ENCODE measurements around the gene ARFGEF2.
"Not testable (repeated sequence)": the region's sequence is repeated elsewhere in the genome, so short reads cannot be mapped to it uniquely, and the experiment has no call there.

ARFGEF2 gene

DNA sequence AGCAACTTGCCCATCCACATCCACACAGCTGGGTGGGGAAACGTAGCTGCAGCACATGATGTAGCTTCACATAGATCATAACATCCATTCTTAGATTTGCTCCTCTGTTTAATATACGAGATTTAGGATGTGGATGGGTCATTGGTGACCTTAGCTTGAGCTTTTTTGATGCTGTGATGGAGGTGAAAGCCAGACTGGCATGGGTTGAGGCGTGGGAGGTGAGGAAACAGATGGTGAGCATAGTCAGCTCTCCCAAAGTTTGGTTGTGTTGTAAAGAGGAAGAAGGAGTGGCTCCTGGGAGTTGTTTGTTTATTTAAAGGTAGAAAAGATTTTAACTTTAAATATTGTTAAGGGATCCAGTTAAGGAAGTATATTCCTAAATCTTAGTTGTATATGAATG, 5.3 kb downstream of the ARFGEF2 start:
- Histone ChIP-seq H3K4me3 (ENCODE audit: low read length in 2 of 2) (peak overlapping the region in 1 of 2 donors; percentile 9), H3K36me3 (ENCODE audit: control insufficient read depth in 2 of 2, insufficient read depth in 2 of 2, low read length in 2 of 2) (no peaks in the 10 kb centered on the region), H3K9ac (ENCODE audit: low read depth in 1 of 2, low read length in 2 of 2) (peak overlapping the region in 1 of 2 donors; percentile 15), H3K27ac (ENCODE audit: low read depth in 2 of 2, low read length in 2 of 2) (peak overlapping the region in 1 of 2 donors; percentile 40), H3K9me3 (ENCODE audit: control insufficient read depth in 2 of 2, low read length in 2 of 2) (no peaks in the 10 kb centered on the region), H3K4me1 (ENCODE audit: control insufficient read depth in 2 of 2, insufficient read depth in 2 of 2, low read length in 2 of 2) (peaks cover 40 to 67% of the 10 kb centered on the region in 2 donors), H3K27me3 (ENCODE audit: control insufficient read depth in 2 of 2, insufficient read depth in 2 of 2, low read length in 2 of 2) (no peaks in the 10 kb centered on the region)

DNA sequence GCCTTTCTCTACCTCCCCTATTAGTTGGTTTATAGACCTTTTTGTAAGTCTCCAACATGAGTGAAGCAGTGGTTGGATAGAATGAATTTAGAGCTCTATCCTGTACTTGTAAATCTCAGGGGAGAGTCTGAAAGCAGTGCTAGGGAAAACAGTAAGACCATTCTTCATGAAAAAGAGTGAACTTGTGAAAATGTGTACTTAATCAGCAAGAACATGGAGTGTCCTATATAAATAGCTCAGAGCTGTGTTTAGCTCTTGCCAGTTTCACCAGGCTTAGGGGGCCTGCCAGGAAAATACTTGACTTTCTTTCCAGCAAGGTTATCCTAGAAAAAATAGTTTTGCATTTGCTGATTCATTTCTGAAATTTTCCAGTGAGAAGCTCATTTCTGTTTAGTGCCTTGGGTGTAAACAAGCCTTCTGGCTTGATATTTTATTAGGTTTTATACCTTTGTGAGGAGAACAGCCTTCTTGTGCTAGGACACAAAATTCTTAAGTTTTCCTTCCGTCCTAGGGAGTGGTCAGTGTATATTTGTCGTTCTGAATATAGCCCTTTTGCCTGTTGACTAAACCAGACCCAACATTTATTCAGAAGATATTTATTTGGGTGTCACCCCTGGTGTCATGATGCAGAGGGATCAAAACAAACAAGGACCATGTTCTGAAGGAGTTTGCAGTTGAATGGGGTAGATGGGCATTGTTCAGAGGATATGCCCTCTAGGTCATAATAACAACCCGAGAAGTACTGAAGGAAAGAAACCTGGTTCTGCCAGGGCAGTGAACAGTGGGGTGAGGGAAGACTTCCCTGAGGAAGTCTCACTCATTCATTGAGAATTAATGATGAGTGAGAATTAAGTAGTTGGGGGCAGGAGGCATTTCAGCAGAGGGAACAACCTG, 7.6 kb downstream of the ARFGEF2 start:
- Histone ChIP-seq H3K9ac (ENCODE audit: low read depth in 1 of 2, low read length in 2 of 2) (peak overlapping the region in 1 of 2 donors; percentile 58), H3K9me3 (ENCODE audit: control insufficient read depth in 2 of 2, low read length in 2 of 2) (no peaks in the 10 kb centered on the region), H3K27me3 (ENCODE audit: control insufficient read depth in 2 of 2, insufficient read depth in 2 of 2, low read length in 2 of 2) (no peaks in the 10 kb centered on the region), H3K27ac (ENCODE audit: low read depth in 2 of 2, low read length in 2 of 2) (peak overlapping the region; percentile 62 to 91), H3K4me1 (ENCODE audit: control insufficient read depth in 2 of 2, insufficient read depth in 2 of 2, low read length in 2 of 2) (peaks cover 46 to 72% of the 10 kb centered on the region in 2 donors), H3K36me3 (ENCODE audit: control insufficient read depth in 2 of 2, insufficient read depth in 2 of 2, low read length in 2 of 2) (no peaks in the 10 kb centered on the region), H3K4me3 (ENCODE audit: low read length in 2 of 2) (no peak overlapping the region)

DNA sequence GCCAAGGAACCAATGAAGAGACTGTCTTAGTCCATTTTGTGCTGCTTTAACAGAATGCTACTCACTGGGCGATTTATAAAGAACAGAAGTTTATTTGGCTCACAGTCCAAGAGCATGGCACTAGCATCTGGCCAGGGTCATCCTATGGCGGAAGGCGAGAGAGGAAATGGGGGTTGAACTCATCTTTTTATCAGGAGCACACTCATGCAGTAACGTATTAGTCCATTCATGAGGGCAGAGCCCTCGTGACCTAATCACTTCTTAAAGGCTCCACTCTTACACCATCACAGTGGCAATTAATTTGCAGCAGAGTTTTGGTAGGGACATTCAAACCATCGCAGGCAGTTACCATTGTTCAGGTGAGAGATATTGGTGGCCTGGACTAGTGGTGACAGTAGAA, 8.5 kb downstream of the ARFGEF2 start:
- H3K4me1 ChIP-seq (ENCODE audit: control insufficient read depth in 2 of 2, insufficient read depth in 2 of 2, low read length in 2 of 2) = peaks cover 43 to 69% of the 10 kb centered on the region in 2 donors
- no peaks in the 10 kb centered on the region for H3K36me3 ChIP-seq (ENCODE audit: control insufficient read depth in 2 of 2, insufficient read depth in 2 of 2, low read length in 2 of 2)
- H3K27ac ChIP-seq (ENCODE audit: low read depth in 2 of 2, low read length in 2 of 2) = peak overlapping the region; percentile 62 to 91
- no peak overlapping the region for H3K4me3 ChIP-seq (ENCODE audit: low read length in 2 of 2)
- no peaks in the 10 kb centered on the region for H3K9me3 ChIP-seq (ENCODE audit: control insufficient read depth in 2 of 2, low read length in 2 of 2)
- no peaks in the 10 kb centered on the region for H3K27me3 ChIP-seq (ENCODE audit: control insufficient read depth in 2 of 2, insufficient read depth in 2 of 2, low read length in 2 of 2)
- H3K9ac ChIP-seq (ENCODE audit: low read depth in 1 of 2, low read length in 2 of 2) = no peak overlapping the region

DNA sequence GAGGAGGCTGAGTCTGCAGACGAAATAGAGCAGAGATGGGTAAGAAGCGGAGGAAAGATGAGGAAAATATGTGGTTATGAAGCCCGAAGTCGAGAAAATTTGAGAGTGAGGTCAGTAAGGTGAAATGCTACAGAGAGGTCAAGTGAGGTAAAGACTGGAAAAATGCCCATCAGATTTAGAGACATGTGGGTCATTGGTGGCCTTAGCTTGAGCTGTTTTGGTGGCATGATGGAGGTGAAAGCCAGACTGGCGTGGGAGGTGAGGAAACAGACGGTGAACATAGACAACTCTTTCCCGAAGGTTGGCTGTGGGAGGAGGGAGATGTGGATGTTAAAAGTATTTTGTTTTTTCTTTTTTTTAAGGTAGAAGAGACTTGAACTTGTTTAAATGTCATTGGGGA, 9.4 kb downstream of the ARFGEF2 start:
- Histone ChIP-seq H3K9ac (ENCODE audit: low read depth in 1 of 2, low read length in 2 of 2) (no peak overlapping the region), H3K9me3 (ENCODE audit: control insufficient read depth in 2 of 2, low read length in 2 of 2) (no peaks in the 10 kb centered on the region), H3K27me3 (ENCODE audit: control insufficient read depth in 2 of 2, insufficient read depth in 2 of 2, low read length in 2 of 2) (no peaks in the 10 kb centered on the region), H3K27ac (ENCODE audit: low read depth in 2 of 2, low read length in 2 of 2) (peak overlapping the region in 1 of 2 donors; percentile 79), H3K4me1 (ENCODE audit: control insufficient read depth in 2 of 2, insufficient read depth in 2 of 2, low read length in 2 of 2) (peaks cover 38 to 66% of the 10 kb centered on the region in 2 donors), H3K36me3 (ENCODE audit: control insufficient read depth in 2 of 2, insufficient read depth in 2 of 2, low read length in 2 of 2) (no peaks in the 10 kb centered on the region), H3K4me3 (ENCODE audit: low read length in 2 of 2) (no peak overlapping the region)

- H3K9ac ChIP-seq (ENCODE audit: low read depth in 1 of 2, low read length in 2 of 2) = peak overlapping the region; percentile 38 to 65
- no peak overlapping the region for H3K4me3 ChIP-seq (ENCODE audit: low read length in 2 of 2)
- peak overlapping the region; percentile 79 to 93 for H3K27ac ChIP-seq (ENCODE audit: low read depth in 2 of 2, low read length in 2 of 2)
- H3K9me3 ChIP-seq (ENCODE audit: control insufficient read depth in 2 of 2, low read length in 2 of 2) = no peaks in the 10 kb centered on the region
- H3K36me3 ChIP-seq (ENCODE audit: control insufficient read depth in 2 of 2, insufficient read depth in 2 of 2, low read length in 2 of 2) = no peaks in the 10 kb centered on the region
- H3K27me3 ChIP-seq (ENCODE audit: control insufficient read depth in 2 of 2, insufficient read depth in 2 of 2, low read length in 2 of 2) = no peaks in the 10 kb centered on the region
- peaks cover 36 to 59% of the 10 kb centered on the region in 2 donors for H3K4me1 ChIP-seq (ENCODE audit: control insufficient read depth in 2 of 2, insufficient read depth in 2 of 2, low read length in 2 of 2)
These were observed 10.2 kb downstream of the ARFGEF2 start for GRCh38 chr20:48931527-48932374.

DNA sequence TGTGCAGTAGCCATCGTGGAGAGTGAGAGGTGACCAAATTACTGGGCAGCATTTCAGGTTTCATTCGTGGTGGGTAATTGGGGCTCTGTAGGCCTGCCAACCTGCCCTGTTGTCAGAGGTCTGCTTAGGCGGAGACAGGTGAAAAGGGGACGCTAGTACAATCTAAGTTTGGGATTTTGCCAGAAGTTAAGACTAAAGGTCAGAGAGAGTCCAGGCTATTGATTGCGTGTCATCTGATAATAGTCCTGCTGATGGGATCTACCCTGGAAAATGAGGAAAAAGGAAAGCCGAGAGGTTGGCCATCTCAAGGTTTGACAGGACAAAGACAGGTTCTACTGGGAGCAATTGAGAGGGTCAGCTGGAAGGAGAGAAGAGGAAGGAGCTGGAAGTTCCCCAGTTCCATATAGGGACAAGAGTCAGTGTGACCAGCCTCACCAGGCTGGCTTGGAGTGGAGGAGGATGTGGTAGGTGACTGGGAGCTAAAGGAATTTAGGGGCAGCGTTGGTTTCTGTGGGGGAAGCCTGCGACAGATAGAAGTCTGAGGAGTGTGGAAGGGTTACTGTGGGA, 10.9 kb downstream of the ARFGEF2 start:
- Histone ChIP-seq H3K27me3 (ENCODE audit: control insufficient read depth in 2 of 2, insufficient read depth in 2 of 2, low read length in 2 of 2) (no peaks in the 10 kb centered on the region), H3K9me3 (ENCODE audit: control insufficient read depth in 2 of 2, low read length in 2 of 2) (no peaks in the 10 kb centered on the region), H3K4me3 (ENCODE audit: low read length in 2 of 2) (peak overlapping the region in 1 of 2 donors; percentile 54), H3K9ac (ENCODE audit: low read depth in 1 of 2, low read length in 2 of 2) (peak overlapping the region; percentile 38 to 65), H3K36me3 (ENCODE audit: control insufficient read depth in 2 of 2, insufficient read depth in 2 of 2, low read length in 2 of 2) (no peaks in the 10 kb centered on the region), H3K27ac (ENCODE audit: low read depth in 2 of 2, low read length in 2 of 2) (peak overlapping the region; percentile 79 to 93), H3K4me1 (ENCODE audit: control insufficient read depth in 2 of 2, insufficient read depth in 2 of 2, low read length in 2 of 2) (peaks cover 34 to 57% of the 10 kb centered on the region in 2 donors)

DNA sequence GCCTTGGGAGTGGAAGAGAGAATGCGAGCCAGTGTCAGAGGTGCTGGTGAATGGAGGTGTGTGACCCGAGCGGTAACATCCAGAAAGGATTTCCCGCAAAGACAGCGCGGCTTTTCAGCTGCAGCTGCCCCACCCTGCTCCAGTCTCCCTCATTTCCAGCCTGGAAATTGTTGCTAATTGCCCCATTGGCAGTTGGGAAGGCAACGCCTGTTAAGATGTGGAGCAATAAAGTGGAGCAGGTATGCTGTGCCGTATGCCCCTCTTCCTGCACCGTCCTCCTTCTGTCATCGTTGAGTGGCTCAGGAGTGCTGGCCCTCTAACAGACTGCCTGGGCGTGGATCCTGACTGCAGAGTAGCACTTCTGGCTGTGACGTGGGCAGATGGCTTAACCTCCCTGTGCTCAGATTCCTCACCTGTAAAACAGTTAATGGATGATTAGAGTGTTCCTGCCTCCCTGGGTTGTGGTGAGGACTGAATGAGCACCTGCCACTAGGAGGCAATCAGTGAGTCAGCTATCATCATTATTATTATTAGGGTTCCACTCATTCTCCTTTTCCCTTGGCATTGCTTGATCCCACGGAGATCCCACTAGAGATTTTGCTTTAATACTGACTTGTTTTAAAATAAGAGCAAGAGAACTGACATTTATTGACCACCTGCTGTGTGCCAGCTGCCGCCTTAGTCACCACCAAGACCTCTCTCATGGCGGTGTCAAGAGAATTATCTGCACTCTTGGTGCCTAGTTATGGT, 11.7 kb downstream of the ARFGEF2 start:
- no peaks in the 10 kb centered on the region for H3K36me3 ChIP-seq (ENCODE audit: control insufficient read depth in 2 of 2, insufficient read depth in 2 of 2, low read length in 2 of 2)
- H3K4me3 ChIP-seq (ENCODE audit: low read length in 2 of 2) = peak overlapping the region in 1 of 2 donors; percentile 54
- no peaks in the 10 kb centered on the region for H3K9me3 ChIP-seq (ENCODE audit: control insufficient read depth in 2 of 2, low read length in 2 of 2)
- H3K27ac ChIP-seq (ENCODE audit: low read depth in 2 of 2, low read length in 2 of 2) = peak overlapping the region; percentile 79 to 93
- peaks cover 39 to 63% of the 10 kb centered on the region in 2 donors for H3K4me1 ChIP-seq (ENCODE audit: control insufficient read depth in 2 of 2, insufficient read depth in 2 of 2, low read length in 2 of 2)
- H3K27me3 ChIP-seq (ENCODE audit: control insufficient read depth in 2 of 2, insufficient read depth in 2 of 2, low read length in 2 of 2) = no peaks in the 10 kb centered on the region
- H3K9ac ChIP-seq (ENCODE audit: low read depth in 1 of 2, low read length in 2 of 2) = peak overlapping the region; percentile 38 to 65

GRCh38 chr20:48934273-48934877, 12.9 kb downstream of the ARFGEF2 start:
- H3K9me3 ChIP-seq (ENCODE audit: control insufficient read depth in 2 of 2, low read length in 2 of 2); H3K27me3 ChIP-seq (ENCODE audit: control insufficient read depth in 2 of 2, insufficient read depth in 2 of 2, low read length in 2 of 2); H3K36me3 ChIP-seq (ENCODE audit: control insufficient read depth in 2 of 2, insufficient read depth in 2 of 2, low read length in 2 of 2); H3K9ac ChIP-seq (ENCODE audit: low read depth in 1 of 2, low read length in 2 of 2); H3K4me3 ChIP-seq (ENCODE audit: low read length in 2 of 2): not testable (repeated sequence)
- Histone ChIP-seq H3K4me1 (ENCODE audit: control insufficient read depth in 2 of 2, insufficient read depth in 2 of 2, low read length in 2 of 2) (peaks cover 33 to 55% of the 10 kb centered on the region in 2 donors), H3K27ac (ENCODE audit: low read depth in 2 of 2, low read length in 2 of 2) (peak overlapping the region in 1 of 2 donors; percentile 32)

- H3K4me3 ChIP-seq (ENCODE audit: low read length in 2 of 2); H3K27ac ChIP-seq (ENCODE audit: low read depth in 2 of 2, low read length in 2 of 2); H3K9me3 ChIP-seq (ENCODE audit: control insufficient read depth in 2 of 2, low read length in 2 of 2); H3K36me3 ChIP-seq (ENCODE audit: control insufficient read depth in 2 of 2, insufficient read depth in 2 of 2, low read length in 2 of 2); H3K9ac ChIP-seq (ENCODE audit: low read depth in 1 of 2, low read length in 2 of 2); H3K27me3 ChIP-seq (ENCODE audit: control insufficient read depth in 2 of 2, insufficient read depth in 2 of 2, low read length in 2 of 2): not testable (repeated sequence)
- H3K4me1 ChIP-seq (ENCODE audit: control insufficient read depth in 2 of 2, insufficient read depth in 2 of 2, low read length in 2 of 2) = peaks cover 28 to 49% of the 10 kb centered on the region in 2 donors
These were observed 13.5 kb downstream of the ARFGEF2 start for GRCh38 chr20:48934966-48935365.

Data from mucosa of rectum (tissue), 2 donors.